ENCODE measurements around the gene LRRC7. TPM values are rescaled to one million over a fixed set of nuclear protein-coding genes. Genes with fewer than 3 reads are reported as not detected.

LRRC7 gene
- total and polyA plus RNA-seq, 2 of the 8 experiments (the other 6 are each of a cell fraction or from before 2014, with no cell fraction given): 0.03 to 0.17 TPM

DNA sequence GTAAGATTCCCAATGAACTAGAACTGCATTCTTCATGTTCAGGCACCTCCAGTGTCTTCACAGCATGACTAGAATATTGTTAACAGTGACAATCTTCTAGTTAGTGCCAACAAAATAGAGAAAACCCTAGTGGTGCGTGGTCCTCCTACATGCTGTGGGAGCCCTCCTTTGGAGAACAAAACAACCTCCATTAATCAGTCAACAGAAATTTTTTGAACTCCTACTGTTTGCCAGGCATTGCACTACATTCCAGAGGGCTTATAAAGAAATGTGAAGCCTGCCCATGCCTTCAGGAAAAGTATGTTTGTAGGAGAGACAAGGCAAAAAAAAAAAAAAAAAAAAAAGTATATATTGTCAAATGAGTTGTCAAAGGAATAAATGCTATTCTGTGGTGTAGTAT is 385.0 kb downstream of the LRRC7 start:
- Histone ChIP-seq H3K14ac (ENCODE audit: insufficient read length) (no peak overlapping the region), H3K4me3 (ENCODE audit: extremely low read depth in 1 of 4, insufficient read depth in 2 of 4, low read depth in 3 of 4, low read length in 4 of 4) (no peak overlapping the region), H3K9ac (replicated peaks in 1 of 4; ENCODE audit: extremely low read depth in 1 of 4, low read depth in 3 of 4, low read length in 3 of 4) (no peak overlapping the region), H3K4me1 (replicated peaks in 1 of 4; ENCODE audit: control insufficient read depth in 3 of 4, insufficient read depth in 4 of 4, low read length in 3 of 4) (no peaks in the 10 kb centered on the region), H2BK20ac (ENCODE audit: low read length) (no peak overlapping the region), H3K4me2 (ENCODE audit: insufficient read depth in 1 of 2, low read depth in 2 of 2, low read length in 2 of 2) (no peak overlapping the region), H3K79me2 (ENCODE audit: control insufficient read depth in 1 of 2, insufficient read depth in 2 of 2, low read length in 2 of 2) (no peaks in the 10 kb centered on the region), H2BK5ac (ENCODE audit: low read depth, low read length) (no peak overlapping the region), H3K27me3 (replicated peaks in 1 of 4; ENCODE audit: control insufficient read depth in 3 of 4, extremely low read depth in 1 of 4, insufficient read depth in 3 of 4, low read length in 3 of 4) (no peaks in the 10 kb centered on the region), H4K20me1 (replicated peaks in 1 of 2; ENCODE audit: control insufficient read depth in 1 of 2, insufficient read depth in 2 of 2, low read length in 2 of 2) (no peaks in the 10 kb centered on the region), H2BK15ac (ENCODE audit: low read length) (no peak overlapping the region), H3K18ac (ENCODE audit: extremely low read depth, low read length) (no peak overlapping the region), H2BK12ac (ENCODE audit: low read depth, low read length) (no peak overlapping the region), H3K23ac (ENCODE audit: insufficient read length) (no peak overlapping the region), H2AFZ (ENCODE audit: low read length) (no peak overlapping the region), H3K36me3 (ENCODE audit: control insufficient read depth in 2 of 4, insufficient read depth in 4 of 4, low read length in 3 of 4) (no peaks in the 10 kb centered on the region), H3K56ac (replicated peaks; ENCODE audit: insufficient read length, low read depth, low read length) (no peak overlapping the region), H3K79me1 (ENCODE audit: low read depth, low read length) (no peaks in the 10 kb centered on the region), H4K8ac (ENCODE audit: extremely low read depth, insufficient read depth, low read length) (no peak overlapping the region), H2BK120ac (replicated peaks; ENCODE audit: low read depth, low read length) (no peak overlapping the region), H3K4ac (replicated peaks; ENCODE audit: insufficient read length, low read depth, low read length) (no peak overlapping the region), H3K27ac (ENCODE audit: low read depth, low read length) (no peak overlapping the region), H4K91ac (replicated peaks; ENCODE audit: insufficient read length, low read length) (no peak overlapping the region), H4K5ac (ENCODE audit: insufficient read length, low read depth, low read length) (no peak overlapping the region), H3K9me3 (ENCODE audit: insufficient read depth in 2 of 2, low read depth in 1 of 2, low read length in 1 of 2) (no peaks in the 10 kb centered on the region), H3K23me2 (ENCODE audit: low read depth, low read length) (no peaks in the 10 kb centered on the region), H2AK5ac (ENCODE audit: low read depth, low read length) (no peak overlapping the region)
- POLR2A ChIA-PET (ENCODE audit: partially characterized antibody): no interaction called here
- CTCF ChIA-PET (ENCODE audit: partially characterized antibody): no interaction called here
- 93% methylated on average over 1 of the region's 1 CpG; no CpG with 5 or more reads in 1 of the 2 experiments for WGBS, 2 experiments (ENCODE audit: extremely low coverage in 1 of 2, insufficient coverage in 1 of 2, insufficient read length in 1 of 2, insufficient replicate concordance in 2 of 2, low coverage in 1 of 2, low lambda C conversion rate in 2 of 2, missing lambda C conversion rate in 1 of 2)
- FAIRE-seq (no peak), DNase-seq (ENCODE audit: low read depth in 1 of 2, low spot score in 2 of 2) (no peak)
- no peak for TF ChIP-seq KDM1A (IDR thresholded peaks at IDR 0.05; ENCODE audit: borderline replicate concordance, low read length)
- no peak for TF ChIP-seq FOSL1 (IDR thresholded peaks at IDR 0.05; ENCODE audit: insufficient read depth, low read depth, low read length)
- TF ChIP-seq TCF12 (IDR thresholded peaks at IDR 0.05; ENCODE audit: low read depth, low read length): no peak
- TF ChIP-seq PHF8 (conservative IDR thresholded peaks at IDR 0.05; ENCODE audit: low read depth, low read length): no peak
- no peak for TF ChIP-seq EP300 (IDR thresholded peaks at IDR 0.05; ENCODE audit: borderline replicate concordance in 1 of 2, low read depth in 2 of 2, low read length in 2 of 2)
- TF ChIP-seq ATF3 (IDR thresholded peaks at IDR 0.05; ENCODE audit: insufficient read depth, low read depth, low read length): no peak
